ENCODE results near the gene TBC1D22A.

The TBC1D22A gene

DNA sequence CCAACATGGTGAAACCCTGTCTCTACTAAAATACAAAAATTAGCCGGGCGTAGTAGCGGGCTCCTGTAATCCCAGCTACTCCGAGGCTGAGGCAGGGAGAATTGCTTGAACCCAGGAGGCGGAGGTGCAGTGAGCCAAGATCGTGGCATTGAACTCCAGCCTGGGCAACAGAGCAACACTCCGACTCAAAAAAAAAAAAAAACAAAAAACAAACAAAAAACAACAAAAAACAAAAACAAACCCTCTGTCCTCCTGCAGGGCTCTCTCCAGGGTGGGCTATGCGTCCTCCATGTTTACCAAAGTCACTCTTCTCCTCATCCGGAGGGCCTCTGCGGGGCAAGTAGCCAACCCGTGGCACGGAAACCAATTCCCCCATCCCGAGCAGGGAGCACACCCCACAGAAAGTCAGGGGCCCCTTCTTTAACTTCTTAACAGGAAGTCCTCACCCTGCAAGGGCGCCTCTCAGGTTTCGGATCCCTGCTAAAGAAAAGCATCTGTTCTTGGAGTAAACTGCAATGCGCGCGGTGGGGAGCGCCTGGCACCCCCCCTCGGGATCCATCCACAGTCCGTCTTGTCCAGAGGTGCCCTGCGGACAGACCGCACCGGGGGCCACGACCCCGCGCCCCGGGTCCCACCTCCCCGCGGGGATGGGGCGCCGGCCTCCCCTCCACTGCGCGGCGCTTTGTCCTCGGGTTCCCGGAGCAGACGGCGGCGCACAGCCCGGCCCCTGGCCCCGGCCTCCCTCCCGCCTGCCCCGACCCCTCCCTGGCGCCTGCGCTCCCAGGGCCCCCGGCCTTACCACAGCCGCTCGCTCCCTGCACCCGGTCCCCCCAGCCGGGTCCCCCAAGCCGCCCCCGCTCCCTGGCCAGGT is 25.1 kb upstream of the TBC1D22A start:
- no peak for DNase-seq (ENCODE audit: low read depth in 2 of 2)

GRCh38 chr22:46737976-46738646 is 24.3 kb upstream of the TBC1D22A start, which contains the start of gene CERK:
Gene CERK, minus strand, starts transcription at chr22:46738252. Its CDS starts 104 bp downstream, at chr22:46738148.
- peak in 1 of 2 donors; percentile 59 for DNase-seq (ENCODE audit: low read depth in 2 of 2)

DNA sequence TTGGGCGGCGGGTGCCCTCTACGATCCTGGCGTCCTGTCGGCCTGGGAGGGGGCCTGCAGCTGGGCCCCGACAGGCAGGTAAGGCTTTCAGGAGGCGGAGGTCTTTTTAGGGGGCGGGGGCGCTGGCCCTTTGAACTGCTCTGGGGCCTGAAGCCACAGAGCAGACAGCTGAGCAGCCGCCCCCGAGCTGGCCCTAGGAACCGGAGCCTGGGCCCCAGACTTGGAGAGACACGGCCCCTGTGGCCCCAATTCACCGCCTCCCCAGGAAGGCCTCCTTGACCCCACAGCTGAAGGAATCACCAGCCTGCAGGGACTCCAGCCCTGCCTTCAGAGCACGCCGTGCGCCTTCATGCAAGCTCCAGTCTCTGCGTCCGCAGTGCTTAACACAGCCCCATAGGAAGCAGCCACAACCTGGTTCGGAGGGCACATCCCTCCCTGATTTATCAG is 23.8 kb upstream of the TBC1D22A start:
- DNase-seq (ENCODE audit: low read depth in 2 of 2): no peak

DNA sequence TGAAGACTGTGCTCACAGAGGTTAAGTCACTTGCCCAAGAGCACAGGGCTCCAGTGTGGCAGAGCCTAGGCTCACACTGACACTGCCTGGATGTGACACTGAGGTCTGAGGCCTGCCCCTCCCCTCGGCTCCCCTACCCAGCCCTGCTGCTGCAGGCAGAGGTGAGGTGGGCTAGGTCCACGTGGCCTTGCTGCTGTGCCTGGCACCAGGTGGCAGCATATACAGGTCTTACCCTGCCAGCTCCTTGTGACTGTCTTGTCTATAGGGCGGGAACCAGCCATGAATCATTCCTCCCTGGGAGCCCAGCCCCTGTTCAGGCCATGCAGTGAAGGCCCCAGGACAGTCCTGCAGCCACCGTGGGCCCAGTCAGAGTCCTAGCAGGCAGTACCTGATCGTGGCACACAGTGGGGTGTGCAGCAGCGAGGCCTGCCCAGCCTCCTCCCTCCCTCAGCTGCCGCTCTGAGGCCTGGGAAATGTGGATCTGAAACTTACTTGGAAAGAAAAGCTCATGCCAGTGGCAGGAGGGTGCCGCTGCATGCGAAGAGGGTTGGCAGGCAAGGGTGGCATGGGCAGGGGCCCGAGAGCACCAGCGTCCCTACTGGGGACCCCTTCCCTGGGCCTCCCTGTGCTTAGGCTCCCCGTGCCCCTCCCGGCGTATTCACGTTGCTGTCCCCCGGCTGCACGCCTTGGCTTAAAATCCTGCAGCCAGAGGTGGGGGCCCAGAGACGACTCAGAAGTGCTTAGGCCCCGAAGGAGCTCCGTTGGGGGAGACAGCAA is 23.2 kb upstream of the TBC1D22A start:
- peak in 1 of 2 donors; percentile 64 for DNase-seq (ENCODE audit: low read depth in 2 of 2)

- no peak for DNase-seq (ENCODE audit: low read depth in 2 of 2)
Measured at GRCh38 chr22:46740910-46741780, 21.3 kb upstream of the TBC1D22A start.

- DNase-seq (ENCODE audit: low read depth in 2 of 2): no peak
Measured at GRCh38 chr22:46741974-46742519, 20.4 kb upstream of the TBC1D22A start.

DNA sequence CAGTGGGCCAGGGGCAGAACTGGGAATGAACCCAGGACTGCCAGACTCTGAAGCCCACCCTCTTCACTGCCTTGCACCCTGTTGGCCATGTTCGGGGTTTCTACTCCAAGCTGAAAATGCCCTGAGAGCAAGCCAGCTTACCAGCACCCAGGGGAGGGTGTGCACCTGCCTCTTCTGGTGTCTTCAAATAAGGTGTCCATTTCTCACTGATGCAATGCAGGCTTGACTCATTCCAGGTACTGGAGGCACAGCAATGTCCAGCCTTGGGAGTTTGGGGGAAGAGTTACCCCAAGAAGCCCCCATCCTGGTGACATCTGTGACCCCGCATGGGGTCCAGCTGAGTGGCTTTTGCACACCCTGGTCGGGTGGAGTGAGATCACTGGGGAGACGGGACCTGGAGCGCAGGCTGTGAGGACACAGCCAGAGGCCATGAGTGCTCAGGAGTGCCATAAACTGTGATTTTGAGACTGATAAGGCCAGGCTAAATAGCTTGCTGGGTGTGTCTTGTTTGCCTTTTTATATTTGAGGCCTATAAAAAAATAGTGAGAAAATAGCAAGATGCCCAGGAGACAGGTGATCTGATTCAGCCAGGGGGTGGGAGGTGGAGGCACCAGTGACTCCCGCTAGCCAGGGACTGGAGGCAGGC is 19.8 kb upstream of the TBC1D22A start:
- no peak for DNase-seq (ENCODE audit: low read depth in 2 of 2)

DNA sequence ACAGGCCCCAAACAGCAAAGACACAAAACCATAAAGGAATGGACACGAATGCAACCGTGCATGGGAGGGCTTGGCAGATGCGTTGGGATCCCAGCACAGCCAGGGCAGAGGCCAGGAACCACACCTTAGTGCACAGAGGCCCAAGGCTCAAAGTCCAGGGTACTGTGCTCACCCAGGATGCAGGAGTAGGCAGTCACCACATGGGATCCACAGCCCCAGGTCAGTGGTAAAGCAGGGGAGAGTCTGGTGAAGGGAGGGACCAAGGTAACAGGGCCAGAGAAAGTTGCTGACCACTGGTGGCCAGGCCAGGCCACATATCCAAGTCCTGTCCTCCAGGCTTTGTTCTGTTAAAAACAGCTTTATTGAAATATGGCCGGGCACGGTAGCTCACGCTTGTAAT is 17.9 kb upstream of the TBC1D22A start:
- DNase-seq (ENCODE audit: low read depth in 2 of 2): no peak

GRCh38 chr22:46746192-46746591 is 16.3 kb upstream of the TBC1D22A start:
- no peak for DNase-seq (ENCODE audit: low read depth in 2 of 2)

DNA sequence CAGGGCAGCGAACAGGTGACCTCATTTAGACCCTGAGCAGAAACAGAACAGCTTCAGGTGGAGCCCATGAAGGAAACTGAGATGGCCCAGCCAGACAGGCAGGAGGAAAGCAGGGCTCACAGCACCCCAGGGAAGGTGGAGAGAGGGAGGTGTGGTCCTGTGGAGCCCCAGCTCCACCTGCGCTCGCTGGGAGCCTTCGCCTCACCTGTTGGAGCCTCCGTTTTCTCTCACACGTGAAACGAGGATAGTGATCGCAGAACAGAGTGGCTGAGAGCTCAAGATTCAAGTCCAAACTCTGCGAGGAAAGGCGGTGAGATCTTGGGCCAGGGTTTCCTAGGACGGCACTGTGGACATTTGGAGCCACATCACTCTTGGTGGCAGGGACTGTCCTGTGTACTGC is 15.8 kb upstream of the TBC1D22A start:
- DNase-seq (ENCODE audit: low read depth in 2 of 2): no peak

DNA sequence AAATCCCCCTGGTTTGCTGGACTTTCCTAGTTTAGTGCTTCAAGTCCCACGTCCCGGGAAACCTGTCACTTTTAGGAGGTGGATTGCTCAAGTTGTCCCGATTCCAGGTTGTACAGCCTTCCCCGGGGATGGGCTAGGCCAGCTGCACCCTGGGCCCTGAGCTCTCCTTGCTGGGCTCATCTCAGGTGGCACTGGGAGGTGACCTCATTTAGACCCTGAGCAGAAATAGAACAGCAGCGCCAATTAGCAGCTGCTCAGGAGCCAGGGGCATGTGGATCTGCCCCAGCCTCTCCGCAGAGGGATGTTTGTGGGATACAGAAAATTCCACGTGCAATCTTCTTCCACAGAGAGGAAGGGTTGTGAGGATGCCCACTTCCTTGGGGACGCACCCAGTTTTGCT is 14.8 kb upstream of the TBC1D22A start:
- no peak for DNase-seq (ENCODE audit: low read depth in 2 of 2)

DNA sequence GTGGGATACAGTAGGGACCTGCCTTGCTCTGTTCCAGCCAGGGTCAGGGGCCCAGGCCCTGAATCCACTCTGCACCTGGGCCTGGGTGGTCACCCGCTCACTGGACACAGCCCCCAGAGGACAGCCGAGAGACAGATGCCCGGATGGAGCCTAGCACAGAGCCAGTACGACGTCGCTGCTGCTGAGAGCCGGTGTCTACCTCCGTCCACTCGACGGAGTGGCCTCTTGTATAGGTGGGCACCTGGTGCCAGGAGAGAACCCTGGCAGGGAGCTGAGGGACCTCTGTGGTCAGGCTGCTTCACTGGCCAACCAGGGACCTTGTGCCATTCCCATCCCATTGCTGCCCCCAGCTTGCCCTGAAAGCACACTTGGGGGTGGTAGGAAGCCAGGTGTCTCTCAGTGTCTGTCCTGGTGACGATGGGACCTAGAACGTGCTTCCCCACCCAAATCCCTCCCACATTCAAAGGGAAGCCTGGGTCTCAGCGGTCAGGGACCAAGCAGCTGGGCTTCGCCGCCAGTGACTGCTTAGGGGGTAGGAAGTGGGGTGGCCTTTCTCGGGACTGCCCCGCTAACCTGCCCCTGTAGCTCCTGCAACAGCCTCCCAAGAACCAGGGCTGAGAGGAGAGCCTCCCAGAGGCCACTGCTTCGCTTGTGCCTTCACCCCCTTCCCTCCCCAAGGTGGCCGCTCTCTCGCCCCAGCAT is 14.1 kb upstream of the TBC1D22A start:
- no peak for DNase-seq (ENCODE audit: low read depth in 2 of 2)

- DNase-seq (ENCODE audit: low read depth in 2 of 2): no peak
Measured at GRCh38 chr22:46748908-46749675, 13.4 kb upstream of the TBC1D22A start.

- no peak for DNase-seq (ENCODE audit: low read depth in 2 of 2)
Measured at GRCh38 chr22:46749682-46750529, 12.5 kb upstream of the TBC1D22A start.

DNA sequence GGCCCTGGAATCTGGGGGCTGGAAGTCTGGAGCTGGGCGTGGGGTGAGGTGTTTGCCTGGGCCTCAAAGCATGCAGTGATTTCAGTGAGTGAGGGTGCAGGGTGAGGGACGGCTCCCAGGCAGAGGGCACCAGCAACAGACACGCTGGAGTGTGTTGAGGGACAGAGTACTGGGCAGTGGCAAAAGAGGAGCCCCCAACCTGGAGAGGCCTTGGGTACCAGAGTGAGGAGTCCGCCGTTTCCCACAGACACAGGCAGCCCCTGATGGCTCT is 12.0 kb upstream of the TBC1D22A start:
- no peak for DNase-seq (ENCODE audit: low read depth in 2 of 2)

GRCh38 chr22:46750863-46751443 is 11.5 kb upstream of the TBC1D22A start:
- DNase-seq (ENCODE audit: low read depth in 2 of 2): no peak

GRCh38 chr22:46752286-46752987 is 10.0 kb upstream of the TBC1D22A start:
- no peak for DNase-seq (ENCODE audit: low read depth in 2 of 2)

GRCh38 chr22:46752988-46753310 is 9.5 kb upstream of the TBC1D22A start:
- DNase-seq (ENCODE audit: low read depth in 2 of 2): no peak

Data from stimulated activated CD8-positive, alpha-beta memory T cell treated with anti-CD3 and anti-CD28 coated beads, Interleukin-15, amount 100 ng/mL, for 4 hours (primary cell).